HepG2 (cell line): ENCODE data around the gene PTPN12.

Source experiments
- PHF5A ChIP-seq: IDR thresholded peaks from one replicate; pipeline ENCODE4 v1.6.1; 2018; ENCODE audit warnings: low read depth, missing genetic modification reagents; ENCODE audit not compliant: unreplicated experiment
- POLR2A ChIP-seq, 2 experiments: IDR thresholded peaks; 2 replicates each; pipeline ENCODE4 v1.6.1; 2011; ENCODE audit warnings: low read depth in 2 of 2, low read length in 2 of 2, mild to moderate bottlenecking in 1 of 2, moderate library complexity in 1 of 2; ENCODE audit not compliant: insufficient read depth in 1 of 2
- RAD21 ChIP-seq: fragments of 450-650 bp; formaldehyde crosslinking; IDR thresholded peaks from 2 replicates; pipeline ENCODE4 v1.5.0; 2020; ENCODE audit warnings: mild to moderate bottlenecking
- ZNF335 ChIP-seq: sonication (generic); formaldehyde crosslinking; IDR thresholded peaks from 2 replicates; pipeline ENCODE4 v1.4.0; 2020; ENCODE audit warnings: missing genetic modification reagents

GRCh38 chr7:77662869-77663268, 125.8 kb downstream of the PTPN12 start:
- TF ChIP-seq POLR2A (IDR thresholded peaks at IDR 0.05; ENCODE audit: insufficient read depth in 1 of 2, low read depth in 2 of 2, low read length in 2 of 2) (no peak), PHF5A (CRISPR knock-in tag) (no peak), RAD21 (CRISPR knock-in tag) (no peak), ZNF335 (CRISPR knock-in tag) (no peak)
